GM12864 (cell line): Measurements from ENCODE around the gene CDH4.

Source experiments
- DNase-seq: peaks from one replicate; pipeline ENCODE4 v3.0.0-alpha.2; 2011; ENCODE audit warnings: low read depth
- H3K4me3 ChIP-seq: 2 replicates; pipeline ENCODE4 v1.5.1; 2011; ENCODE audit warnings: mild to moderate bottlenecking, low read depth, low read length, control low read depth
- TF ChIP-seq, protein P1 (sequence below): IDR thresholded peaks from 2 replicates; pipeline ENCODE4 v1.5.1; 2011; ENCODE audit warnings: low read depth, mild to moderate bottlenecking, moderate library complexity, low read length, control low read depth, inconsistent platforms; ENCODE audit errors: missing control alignments

The CDH4 gene

DNA sequence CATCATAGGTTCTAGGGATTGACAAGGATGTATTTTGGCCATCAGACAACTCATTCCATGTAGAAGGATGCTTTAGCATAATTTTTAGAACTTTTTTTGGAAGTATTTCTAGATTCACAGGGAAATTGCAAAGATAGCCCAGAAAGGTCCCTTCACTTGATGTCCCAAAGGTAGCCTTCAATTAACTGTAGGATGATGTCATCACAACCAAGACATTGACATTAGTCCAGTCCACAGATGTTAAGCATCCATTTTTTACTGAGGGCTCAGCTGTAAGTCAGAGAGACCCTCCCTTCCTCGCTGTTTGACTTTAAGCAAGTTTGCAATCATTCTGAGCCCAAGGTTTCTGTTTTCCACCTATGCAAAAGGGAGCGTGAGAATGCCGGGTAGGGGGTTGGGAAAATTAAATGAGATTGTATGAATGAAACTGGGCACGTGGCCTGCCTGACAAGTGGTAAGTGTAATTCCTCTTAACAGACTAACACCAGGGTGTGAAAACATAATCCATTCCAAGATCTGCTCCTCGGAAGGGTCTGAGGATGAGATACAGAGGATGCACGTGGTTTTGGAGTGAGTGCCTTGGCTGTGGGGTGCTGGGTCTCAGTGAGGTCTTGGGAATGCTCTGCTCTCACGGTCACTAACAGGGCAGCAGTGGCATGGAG lies 126.8 kb downstream of the CDH4 start:
- no peak for DNase-seq
- no peak overlapping the region for H3K4me3 ChIP-seq
- TF ChIP-seq, protein P1, sequence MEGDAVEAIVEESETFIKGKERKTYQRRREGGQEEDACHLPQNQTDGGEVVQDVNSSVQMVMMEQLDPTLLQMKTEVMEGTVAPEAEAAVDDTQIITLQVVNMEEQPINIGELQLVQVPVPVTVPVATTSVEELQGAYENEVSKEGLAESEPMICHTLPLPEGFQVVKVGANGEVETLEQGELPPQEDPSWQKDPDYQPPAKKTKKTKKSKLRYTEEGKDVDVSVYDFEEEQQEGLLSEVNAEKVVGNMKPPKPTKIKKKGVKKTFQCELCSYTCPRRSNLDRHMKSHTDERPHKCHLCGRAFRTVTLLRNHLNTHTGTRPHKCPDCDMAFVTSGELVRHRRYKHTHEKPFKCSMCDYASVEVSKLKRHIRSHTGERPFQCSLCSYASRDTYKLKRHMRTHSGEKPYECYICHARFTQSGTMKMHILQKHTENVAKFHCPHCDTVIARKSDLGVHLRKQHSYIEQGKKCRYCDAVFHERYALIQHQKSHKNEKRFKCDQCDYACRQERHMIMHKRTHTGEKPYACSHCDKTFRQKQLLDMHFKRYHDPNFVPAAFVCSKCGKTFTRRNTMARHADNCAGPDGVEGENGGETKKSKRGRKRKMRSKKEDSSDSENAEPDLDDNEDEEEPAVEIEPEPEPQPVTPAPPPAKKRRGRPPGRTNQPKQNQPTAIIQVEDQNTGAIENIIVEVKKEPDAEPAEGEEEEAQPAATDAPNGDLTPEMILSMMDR, result no peak

DNA sequence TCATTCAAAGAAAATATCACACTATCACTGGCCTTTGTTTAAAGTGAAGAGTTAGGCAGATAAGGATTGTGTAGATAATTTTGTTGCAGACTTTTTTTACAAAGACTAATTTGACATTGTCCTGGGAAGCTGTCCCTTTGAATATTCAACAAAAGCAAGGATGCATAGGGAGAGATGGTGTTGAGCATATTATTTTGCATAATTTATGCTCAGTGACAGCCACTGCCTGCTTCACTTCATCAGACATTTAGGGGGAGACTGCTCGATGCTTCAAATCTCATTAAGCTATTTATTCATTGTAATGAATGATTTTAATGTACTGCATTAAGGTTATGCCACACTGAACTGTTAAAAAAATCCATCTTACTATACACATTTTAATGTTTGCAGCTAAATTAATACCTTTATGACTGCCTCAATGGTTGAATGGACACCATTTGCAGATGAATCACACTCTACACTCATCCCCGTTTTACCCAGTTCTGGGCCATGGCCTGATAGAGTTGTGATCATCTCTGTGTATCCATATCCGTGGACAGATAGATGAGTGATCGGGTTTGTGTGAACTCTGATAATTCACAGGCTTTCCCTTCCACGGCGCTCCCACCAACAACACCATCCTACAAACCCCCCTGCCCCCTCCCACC lies 128.0 kb downstream of the CDH4 start:
- no peak overlapping the region for H3K4me3 ChIP-seq
- TF ChIP-seq, protein P1, result no peak
- DNase-seq, result no peak

DNA sequence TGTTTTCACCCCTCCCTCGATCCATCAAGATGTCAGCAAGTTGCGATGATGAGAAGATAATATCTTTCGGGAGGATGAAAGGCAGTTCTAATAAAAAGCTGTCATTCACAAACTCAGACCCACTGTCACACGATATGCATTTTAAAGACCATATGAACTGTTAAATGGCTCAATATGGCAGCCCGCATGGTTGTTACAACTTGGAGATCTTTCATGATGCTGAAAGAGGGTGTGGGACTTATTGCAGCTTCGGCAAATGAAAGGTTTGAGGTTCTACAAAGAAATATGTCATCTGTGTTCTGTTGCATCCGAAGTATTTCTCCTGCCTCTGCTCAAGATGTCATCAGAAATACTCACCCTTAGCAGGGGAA lies 128.5 kb downstream of the CDH4 start:
- TF ChIP-seq, protein P1, result no peak
- DNase-seq, result no peak

DNA sequence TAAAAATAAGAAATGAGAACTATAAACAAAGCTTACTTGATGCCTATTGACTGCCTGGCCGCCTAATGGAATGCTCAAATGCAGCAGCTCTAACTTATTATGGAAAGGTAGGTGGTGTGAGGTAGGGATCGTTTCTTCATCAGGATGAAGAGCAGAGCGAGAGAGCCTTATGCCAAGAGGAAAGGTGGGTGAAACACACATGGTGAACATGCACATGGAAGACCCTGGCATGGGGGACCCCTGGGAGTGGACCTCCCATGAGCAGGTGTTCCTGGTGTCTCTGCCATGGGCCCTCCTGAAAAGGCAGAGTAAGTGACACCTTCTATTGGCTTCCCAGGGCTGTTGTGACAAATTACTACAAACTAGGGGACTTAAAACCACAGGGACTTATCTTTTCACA lies 130.1 kb downstream of the CDH4 start:
- TF ChIP-seq, protein P1, result no peak
- DNase-seq, result no peak
- no peak overlapping the region for H3K4me3 ChIP-seq

More for the DNA sequence above, 128.5 kb downstream of the CDH4 start:
- no peak overlapping the region for H3K4me3 ChIP-seq

DNA sequence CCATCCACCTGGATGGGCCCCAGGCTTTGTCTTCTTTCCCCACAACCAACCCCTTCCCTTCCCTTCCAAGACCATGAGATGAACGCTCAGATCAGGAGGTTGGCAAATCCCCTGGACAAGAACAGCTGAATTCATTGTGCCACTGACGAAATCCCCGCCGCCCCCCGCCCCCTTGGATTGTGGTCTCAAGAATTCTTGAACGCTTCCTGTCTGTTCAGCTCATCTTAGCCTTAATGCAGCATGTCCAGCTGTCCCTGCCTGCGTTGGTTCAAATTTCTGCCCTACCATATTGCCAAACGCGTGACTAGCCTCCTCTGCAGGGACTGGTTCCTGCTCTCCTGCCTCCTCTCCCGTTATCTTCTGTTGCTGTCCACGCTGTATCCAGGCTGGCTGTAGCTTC lies 133.2 kb downstream of the CDH4 start:
- no peak for DNase-seq
- no peak overlapping the region for H3K4me3 ChIP-seq
- TF ChIP-seq, protein P1, result no peak

DNA sequence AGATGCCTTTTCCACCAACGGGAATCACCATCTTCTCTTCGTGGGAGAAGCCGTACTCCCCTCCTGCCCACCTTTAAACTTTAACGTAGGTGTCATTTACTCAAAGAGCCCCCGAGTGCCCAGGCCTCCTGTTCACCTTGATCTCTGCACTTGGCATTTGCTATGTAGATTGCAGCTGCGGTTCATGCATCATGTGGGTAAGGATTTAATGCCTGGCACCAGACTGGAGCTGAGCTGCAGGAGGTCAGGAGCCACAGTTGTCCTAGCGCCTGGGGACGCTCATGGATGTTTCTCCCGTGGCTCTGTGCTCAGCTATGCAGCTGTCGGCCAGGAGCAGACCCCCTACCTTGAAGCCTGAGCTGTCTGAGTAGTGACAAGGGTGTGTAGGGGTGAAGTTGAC lies 133.7 kb downstream of the CDH4 start:
- DNase-seq, result no peak
- TF ChIP-seq, protein P1, result no peak
- H3K4me3 ChIP-seq, result no peak overlapping the region
